H1 (cell line): ENCODE measurements around the gene PCDHB6.
"Not testable (repeated sequence)": the region's sequence is repeated elsewhere in the genome, so short reads cannot be mapped to it uniquely, and the experiment has no call there.

ENCODE experiments used
- CHD1 ChIP-seq: IDR thresholded peaks from 2 replicates; pipeline ENCODE4 v1.6.1; 2012; ENCODE audit warnings: low read depth, low read length, improper control_type of control experiment
- RNF2 ChIP-seq: fragments of 200-900, 300-1000 bp; sonication (generic); IDR thresholded peaks from 2 replicates; pipeline ENCODE4 v1.7.1; 2016; ENCODE audit warnings: borderline replicate concordance, low read depth, mild to moderate bottlenecking, antibody characterized with exemption, low read length; ENCODE audit not compliant: poor library complexity, severe bottlenecking; ENCODE audit errors: missing control alignments
- TF ChIP-seq, protein P1 (sequence below), 3 experiments: IDR thresholded peaks; 1 replicate in 2 of 3; 2 replicates in 1 of 3; pipeline versions ENCODE4 v1.5.1 to v1.6.1; 2011; ENCODE audit warnings: low read length in 3 of 3, mild to moderate bottlenecking in 3 of 3, inconsistent platforms in 2 of 3, low read depth in 1 of 3, moderate library complexity in 1 of 3; ENCODE audit not compliant: insufficient read depth in 1 of 3; ENCODE audit errors: control extremely low read depth in 1 of 3

DNA sequence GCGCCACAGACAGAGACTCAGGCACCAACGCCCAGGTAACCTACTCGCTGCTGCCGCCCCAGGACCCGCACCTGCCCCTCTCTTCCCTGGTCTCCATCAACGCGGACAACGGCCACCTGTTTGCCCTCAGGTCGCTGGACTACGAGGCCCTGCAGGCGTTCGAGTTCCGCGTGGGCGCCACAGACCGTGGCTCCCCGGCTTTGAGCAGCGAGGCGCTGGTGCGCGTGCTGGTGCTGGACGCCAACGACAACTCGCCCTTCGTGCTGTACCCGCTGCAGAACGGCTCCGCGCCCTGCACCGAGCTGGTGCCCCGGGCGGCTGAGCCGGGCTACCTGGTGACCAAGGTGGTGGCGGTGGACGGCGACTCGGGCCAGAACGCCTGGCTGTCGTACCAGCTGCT, 47.8 kb upstream of the PCDHB6 start:
- not testable (repeated sequence) for TF ChIP-seq CHD1, RNF2
- TF ChIP-seq, protein P1, sequence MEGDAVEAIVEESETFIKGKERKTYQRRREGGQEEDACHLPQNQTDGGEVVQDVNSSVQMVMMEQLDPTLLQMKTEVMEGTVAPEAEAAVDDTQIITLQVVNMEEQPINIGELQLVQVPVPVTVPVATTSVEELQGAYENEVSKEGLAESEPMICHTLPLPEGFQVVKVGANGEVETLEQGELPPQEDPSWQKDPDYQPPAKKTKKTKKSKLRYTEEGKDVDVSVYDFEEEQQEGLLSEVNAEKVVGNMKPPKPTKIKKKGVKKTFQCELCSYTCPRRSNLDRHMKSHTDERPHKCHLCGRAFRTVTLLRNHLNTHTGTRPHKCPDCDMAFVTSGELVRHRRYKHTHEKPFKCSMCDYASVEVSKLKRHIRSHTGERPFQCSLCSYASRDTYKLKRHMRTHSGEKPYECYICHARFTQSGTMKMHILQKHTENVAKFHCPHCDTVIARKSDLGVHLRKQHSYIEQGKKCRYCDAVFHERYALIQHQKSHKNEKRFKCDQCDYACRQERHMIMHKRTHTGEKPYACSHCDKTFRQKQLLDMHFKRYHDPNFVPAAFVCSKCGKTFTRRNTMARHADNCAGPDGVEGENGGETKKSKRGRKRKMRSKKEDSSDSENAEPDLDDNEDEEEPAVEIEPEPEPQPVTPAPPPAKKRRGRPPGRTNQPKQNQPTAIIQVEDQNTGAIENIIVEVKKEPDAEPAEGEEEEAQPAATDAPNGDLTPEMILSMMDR (IDR thresholded peaks at IDR 0.05; ENCODE audit: control extremely low read depth in 1 of 3, insufficient read depth in 1 of 3, low read depth in 1 of 3, low read length in 3 of 3), result not testable (repeated sequence)
